Trophoblast cell (in vitro differentiated cells and primary cell): ENCODE data around the gene ALS2CL.

Source experiments
- DNase-seq, 2 donors: peaks; one replicate each; pipeline ENCODE4 v3.0.0-alpha.2; 2016
- H2AFZ ChIP-seq: 2 replicates; pipeline ENCODE4 v1.6.1; 2013; ENCODE audit warnings: low read length, moderate library complexity, mild to moderate bottlenecking; ENCODE audit not compliant: insufficient read depth, poor library complexity
- H2AK5ac ChIP-seq: 2 replicates; pipeline ENCODE4 v1.6.1; 2013; ENCODE audit warnings: mild to moderate bottlenecking, low read length
- H2BK120ac ChIP-seq: 2 replicates; pipeline ENCODE4 v1.6.1; 2013; ENCODE audit warnings: low read length, mild to moderate bottlenecking, moderate library complexity; ENCODE audit not compliant: insufficient read depth, poor library complexity
- H2BK12ac ChIP-seq: 2 replicates; pipeline ENCODE4 v1.6.1; 2013; ENCODE audit warnings: mild to moderate bottlenecking, low read length, moderate library complexity
- H2BK5ac ChIP-seq: 2 replicates; pipeline ENCODE4 v1.6.1; 2013; ENCODE audit warnings: low read length, low read depth, moderate library complexity, mild to moderate bottlenecking; ENCODE audit not compliant: poor library complexity
- H3K14ac ChIP-seq: 2 replicates; pipeline ENCODE4 v1.6.1; 2013; ENCODE audit warnings: mild to moderate bottlenecking, low read length
- H3K18ac ChIP-seq: 2 replicates; pipeline ENCODE4 v1.6.1; 2013; ENCODE audit warnings: mild to moderate bottlenecking, low read length
- H3K23ac ChIP-seq: 2 replicates; pipeline ENCODE4 v1.6.1; 2013; ENCODE audit warnings: low read length
- H3K27ac ChIP-seq: 2 replicates; pipeline ENCODE4 v1.5.1; 2013; ENCODE audit warnings: low read depth, mild to moderate bottlenecking, inconsistent platforms, low read length, moderate library complexity
- H3K27me3 ChIP-seq: 2 replicates; pipeline ENCODE4 v1.6.1; 2013; ENCODE audit warnings: inconsistent platforms, mild to moderate bottlenecking, low read length, moderate library complexity; ENCODE audit not compliant: insufficient read depth
- H3K36me3 ChIP-seq, 2 experiments: 1 replicate in 1 of 2; 2 replicates in 1 of 2; pipeline ENCODE4 v1.6.1; 2013; ENCODE audit warnings: low read length in 2 of 2, mild to moderate bottlenecking in 2 of 2, moderate library complexity in 1 of 2; ENCODE audit not compliant: insufficient read depth in 2 of 2, control insufficient read depth in 1 of 2
- H3K4ac ChIP-seq: 2 replicates; pipeline ENCODE4 v1.6.1; 2013; ENCODE audit warnings: low read depth, mild to moderate bottlenecking, low read length, moderate library complexity
- H3K4me1 ChIP-seq, 2 experiments: 1 replicate in 1 of 2; 2 replicates in 1 of 2; pipeline ENCODE4 v1.6.1; 2013; ENCODE audit warnings: low read length in 2 of 2, mild to moderate bottlenecking in 2 of 2, moderate library complexity in 1 of 2; ENCODE audit not compliant: insufficient read depth in 2 of 2, control insufficient read depth in 1 of 2
- H3K4me2 ChIP-seq: 2 replicates; pipeline ENCODE4 v1.6.1; 2013; ENCODE audit warnings: inconsistent platforms, mild to moderate bottlenecking, low read length, moderate library complexity
- H3K4me3 ChIP-seq: 2 replicates; pipeline ENCODE4 v1.5.1; 2013; ENCODE audit warnings: mild to moderate bottlenecking, low read depth, low read length, inconsistent platforms
- H3K79me1 ChIP-seq: one replicate; pipeline ENCODE4 v1.6.1; 2013; ENCODE audit warnings: low read length
- H3K79me2 ChIP-seq: 2 replicates; pipeline ENCODE4 v1.6.1; 2013; ENCODE audit warnings: low read length, mild to moderate bottlenecking; ENCODE audit not compliant: control insufficient read depth, insufficient read depth, poor library complexity
- H3K9ac ChIP-seq: 2 replicates; pipeline ENCODE4 v1.6.1; 2013; ENCODE audit warnings: mild to moderate bottlenecking, low read length
- H3K9me3 ChIP-seq: 2 replicates; pipeline ENCODE4 v1.6.1; 2013; ENCODE audit warnings: low read depth, mild to moderate bottlenecking, control low read depth, inconsistent platforms, low read length; ENCODE audit not compliant: insufficient read depth
- H4K12ac ChIP-seq: 2 replicates; pipeline ENCODE4 v1.6.1; 2013; ENCODE audit warnings: low read depth, mild to moderate bottlenecking, low read length, moderate library complexity
- H4K8ac ChIP-seq: 2 replicates; pipeline ENCODE4 v1.6.1; 2013; ENCODE audit warnings: low read depth, mild to moderate bottlenecking, low read length, moderate library complexity
- H4K91ac ChIP-seq: one replicate; pipeline ENCODE4 v1.6.1; 2013; ENCODE audit warnings: low read depth, mild to moderate bottlenecking, low read length, moderate library complexity
- WGBS: extraction: QIAGEN DNeasy Blood & Tissue Kit; methylation state at CpG from one replicate; pipeline ENCODE4 v1.1.7; 2013; ENCODE audit warnings: missing lambda C conversion rate; ENCODE audit not compliant: insufficient read length, insufficient coverage; ENCODE audit errors: extremely low coverage; 5-methylcytosine and 5-hydroxymethylcytosine counted together

ALS2CL gene

DNA sequence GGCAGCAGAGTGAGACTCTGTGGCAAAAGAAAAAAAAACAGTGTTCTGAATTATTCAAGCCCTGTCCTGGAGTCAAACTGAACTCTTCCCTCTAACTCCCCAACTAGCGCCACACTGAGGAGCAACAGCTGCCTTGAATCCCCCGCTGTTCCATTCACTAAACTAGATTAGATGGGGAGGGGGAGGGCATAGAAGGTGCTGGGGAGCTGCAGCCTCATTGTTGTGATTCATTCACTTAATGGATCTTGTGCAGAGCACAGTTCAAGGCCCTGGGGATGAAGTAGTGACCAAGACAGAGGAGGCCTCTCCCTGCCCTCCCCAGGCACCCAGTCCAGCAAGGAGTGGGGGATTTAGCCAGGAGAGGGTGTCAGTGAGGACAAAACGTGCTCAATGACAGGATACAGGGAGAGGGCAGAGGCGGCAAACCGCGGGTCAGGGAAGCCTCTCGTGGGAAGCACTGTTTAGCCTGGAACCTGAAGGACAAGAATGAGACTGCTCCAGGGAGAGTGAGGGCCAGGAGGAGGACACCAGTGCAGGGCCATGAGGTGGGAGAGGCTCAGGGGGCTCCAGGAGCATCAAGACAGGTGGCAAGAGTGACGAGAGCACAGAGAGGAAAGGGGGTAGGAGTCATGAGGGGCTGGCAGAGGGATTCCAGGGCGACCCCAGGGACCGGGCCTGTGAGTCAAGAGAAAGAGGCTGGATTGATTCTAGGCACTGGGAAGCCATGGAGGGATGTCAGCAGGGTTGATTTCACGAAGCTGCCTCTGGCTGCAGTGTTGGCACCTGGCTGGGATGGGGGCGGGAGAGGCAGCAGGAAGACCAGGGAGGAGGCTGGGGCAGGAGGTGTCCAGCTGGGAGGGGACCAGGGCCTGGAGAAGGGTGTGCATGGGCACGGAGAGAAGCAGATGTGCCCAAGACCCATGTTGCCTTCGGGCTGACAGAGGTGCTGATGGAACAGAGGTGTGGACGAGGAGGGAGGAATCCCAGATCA lies 31.4 kb downstream of the ALS2CL start:
- Histone ChIP-seq H3K14ac (no peak overlapping the region), H2BK5ac (no peak overlapping the region), H3K36me3 (no peaks in the 10 kb centered on the region), H2BK120ac (no peak overlapping the region), H3K9ac (no peak overlapping the region), H3K79me2 (no peaks in the 10 kb centered on the region), H3K4ac (no peak overlapping the region), H3K4me1 (peaks cover 7 to 9% of the 10 kb centered on the region in 2 experiments), H3K27me3 (no peaks in the 10 kb centered on the region), H4K8ac (no peak overlapping the region), H3K79me1 (no peaks in the 10 kb centered on the region), H4K12ac (no peak overlapping the region), H2BK12ac (no peak overlapping the region), H3K27ac (no peak overlapping the region), H4K91ac (no peak overlapping the region), H3K4me2 (no peak overlapping the region), H3K9me3 (peaks cover 2% of the 10 kb centered on the region), H2AFZ (no peak overlapping the region), H3K18ac (no peak overlapping the region), H2AK5ac (no peak overlapping the region), H3K4me3 (no peak overlapping the region), H3K23ac (no peak overlapping the region)
- DNase-seq = no peak
- no CpG with 5 or more reads among the region's 15 CpGs for WGBS

DNA sequence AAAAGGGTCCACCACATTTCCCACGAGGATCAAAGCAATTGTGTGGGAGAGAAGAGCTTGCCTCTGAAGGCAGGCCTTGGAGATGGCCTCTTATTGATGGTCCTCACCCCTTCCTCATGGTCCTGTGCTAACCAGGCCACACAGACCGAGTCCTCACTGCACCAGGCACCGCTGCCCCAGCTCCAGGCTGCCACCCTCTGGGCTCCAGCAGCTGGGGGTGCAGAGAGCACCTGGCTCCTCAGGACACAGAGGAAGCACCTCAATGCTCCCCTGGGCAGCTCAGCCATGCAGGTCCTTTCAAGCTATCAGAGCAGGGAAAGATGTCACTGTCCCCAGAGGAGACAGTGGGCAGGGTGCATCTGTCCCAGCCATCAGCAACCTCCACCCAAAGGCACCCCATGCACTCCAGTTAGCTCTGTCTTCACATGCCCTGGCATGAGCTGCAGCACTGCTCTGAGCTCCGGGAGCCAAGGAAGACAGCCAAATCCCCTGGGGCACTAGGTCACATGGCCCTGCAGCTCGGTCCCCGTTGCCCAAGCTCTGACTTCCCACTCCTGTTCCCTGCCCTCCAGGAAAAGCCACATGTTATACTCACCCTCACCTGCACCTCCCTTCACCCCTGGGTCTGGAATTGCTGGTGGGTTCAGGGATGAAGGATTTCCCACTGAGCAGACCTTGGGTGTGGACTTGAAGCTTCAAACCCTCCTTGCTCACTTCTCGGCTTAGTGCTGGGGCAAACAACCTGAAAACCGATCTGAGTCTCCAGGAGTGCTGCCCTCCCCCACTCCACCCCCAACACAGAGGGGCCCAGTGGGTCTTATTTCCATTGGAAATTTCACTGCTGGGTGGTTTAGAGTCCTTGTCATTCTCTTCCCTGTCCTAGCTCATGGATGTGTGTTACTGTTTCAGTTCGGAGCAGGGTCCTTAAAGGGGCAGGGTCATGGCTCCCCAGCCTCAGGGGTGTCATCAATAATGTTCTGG lies 32.6 kb downstream of the ALS2CL start:
- H3K4ac ChIP-seq = no peak overlapping the region
- no peak overlapping the region for H3K9ac ChIP-seq
- no peak overlapping the region for H3K23ac ChIP-seq
- no peaks in the 10 kb centered on the region for H3K9me3 ChIP-seq
- no peaks in the 10 kb centered on the region for H3K79me1 ChIP-seq
- no peak overlapping the region for H2BK12ac ChIP-seq
- H4K8ac ChIP-seq = no peak overlapping the region
- no peak overlapping the region for H4K12ac ChIP-seq
- H2BK120ac ChIP-seq = no peak overlapping the region
- no peak overlapping the region for H3K4me2 ChIP-seq
- H3K4me3 ChIP-seq = no peak overlapping the region
- H2AK5ac ChIP-seq = no peak overlapping the region
- no peak overlapping the region for H3K18ac ChIP-seq
- no peak overlapping the region for H3K27ac ChIP-seq
- no CpG with 5 or more reads among the region's 9 CpGs for WGBS
- H3K27me3 ChIP-seq = no peaks in the 10 kb centered on the region
- no peak overlapping the region for H2AFZ ChIP-seq
- no peak overlapping the region for H2BK5ac ChIP-seq
- no peaks in the 10 kb centered on the region for H3K79me2 ChIP-seq
- DNase-seq = no peak
- no peaks in the 10 kb centered on the region for H3K36me3 ChIP-seq
- H4K91ac ChIP-seq = no peak overlapping the region
- H3K14ac ChIP-seq = no peak overlapping the region
- H3K4me1 ChIP-seq = peaks cover 7 to 9% of the 10 kb centered on the region in 2 experiments

DNA sequence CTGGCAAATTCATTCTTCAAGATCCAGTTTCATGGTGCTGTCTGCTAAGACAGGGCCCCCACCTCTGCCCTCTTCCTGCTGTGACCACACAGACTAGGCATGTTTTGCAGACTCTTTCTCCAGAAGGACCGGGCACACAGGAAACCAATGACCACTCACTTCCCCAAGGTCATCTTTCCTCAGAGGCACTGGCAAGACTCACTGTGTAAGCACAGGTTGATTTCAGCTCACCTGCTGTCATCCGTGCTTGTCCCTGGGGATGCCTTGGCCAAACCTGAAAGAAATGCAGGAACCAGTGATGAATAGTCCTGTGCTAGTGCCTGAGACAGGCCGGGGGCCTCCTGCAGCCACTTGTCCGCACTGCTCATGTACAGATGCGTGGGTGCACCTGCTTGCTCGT lies 33.5 kb downstream of the ALS2CL start:
- Histone ChIP-seq H3K4me1 (peaks cover 7 to 9% of the 10 kb centered on the region in 2 experiments), H2AFZ (no peak overlapping the region), H3K36me3 (no peaks in the 10 kb centered on the region), H3K4ac (no peak overlapping the region), H2BK12ac (no peak overlapping the region), H3K4me2 (no peak overlapping the region), H3K27ac (no peak overlapping the region), H3K4me3 (no peak overlapping the region), H2AK5ac (no peak overlapping the region), H3K18ac (no peak overlapping the region), H3K9ac (no peak overlapping the region), H3K79me2 (no peaks in the 10 kb centered on the region), H3K23ac (no peak overlapping the region), H3K14ac (no peak overlapping the region), H2BK5ac (no peak overlapping the region), H3K27me3 (no peaks in the 10 kb centered on the region), H2BK120ac (no peak overlapping the region), H4K8ac (no peak overlapping the region), H4K12ac (no peak overlapping the region), H4K91ac (no peak overlapping the region), H3K9me3 (no peaks in the 10 kb centered on the region), H3K79me1 (no peaks in the 10 kb centered on the region)
- WGBS = no CpG with 5 or more reads among the region's 6 CpGs
- no peak for DNase-seq

DNA sequence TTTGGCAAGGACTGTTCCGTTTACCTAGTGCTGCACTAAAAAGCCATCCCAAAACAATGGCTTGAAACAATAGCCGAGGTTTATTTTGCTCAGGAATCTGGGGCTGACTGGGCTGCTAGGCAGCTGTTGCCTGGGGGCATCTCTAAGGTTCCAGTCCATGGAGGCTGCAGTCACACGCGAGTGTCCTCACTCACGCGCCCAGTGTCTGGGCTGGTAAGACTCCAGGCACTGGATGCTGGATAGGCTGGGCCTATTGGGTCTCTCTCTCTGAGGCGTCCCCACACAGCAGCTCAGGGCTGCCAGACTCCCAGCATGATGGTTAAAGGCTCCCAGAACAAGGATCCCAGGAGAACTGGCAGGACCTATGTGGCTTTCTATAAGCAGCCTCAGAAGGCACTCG lies 34.2 kb downstream of the ALS2CL start:
- WGBS = no CpG with 5 or more reads among the region's 8 CpGs
- no peaks in the 10 kb centered on the region for H3K36me3 ChIP-seq

More for the DNA sequence above, 34.2 kb downstream of the ALS2CL start:
- Histone ChIP-seq H3K27me3 (no peaks in the 10 kb centered on the region), H3K79me1 (no peaks in the 10 kb centered on the region), H3K4ac (no peak overlapping the region), H3K23ac (no peak overlapping the region), H2AK5ac (no peak overlapping the region), H2BK12ac (no peak overlapping the region), H3K27ac (no peak overlapping the region), H4K8ac (no peak overlapping the region), H2AFZ (no peak overlapping the region), H3K79me2 (no peaks in the 10 kb centered on the region), H3K4me3 (no peak overlapping the region), H3K9ac (no peak overlapping the region), H3K4me1 (peaks cover 7 to 9% of the 10 kb centered on the region in 2 experiments), H4K91ac (no peak overlapping the region), H3K9me3 (no peaks in the 10 kb centered on the region), H2BK120ac (no peak overlapping the region), H3K4me2 (no peak overlapping the region), H4K12ac (no peak overlapping the region), H2BK5ac (no peak overlapping the region), H3K14ac (no peak overlapping the region), H3K18ac (no peak overlapping the region)
- peak; percentile 64 to 68 for DNase-seq
